HepG2 (cell line): Measurements from ENCODE around the gene NOXA1.

Experiments
- DMAP1 ChIP-seq: IDR thresholded peaks from 2 replicates; pipeline ENCODE4 v1.6.1; 2016
- FOXA3 ChIP-seq: IDR thresholded peaks from 2 replicates; pipeline ENCODE4 v1.6.1; 2016; ENCODE audit warnings: missing genetic modification reagents, missing compliant biosample characterization
- HOXA3 ChIP-seq: sonication (generic); formaldehyde crosslinking; IDR thresholded peaks from 2 replicates; pipeline ENCODE4 v1.5.0; 2020; ENCODE audit warnings: missing genetic modification reagents
- POLR2AphosphoS5 ChIP-seq: IDR thresholded peaks from 2 replicates; pipeline ENCODE4 v1.6.1; 2012; ENCODE audit warnings: low read depth, low read length
- SAP130 ChIP-seq: IDR thresholded peaks from 2 replicates; pipeline ENCODE4 v1.6.1; 2016; ENCODE audit warnings: low read depth
- SP1 ChIP-seq, 2 experiments: fragments of 450-650 bp in 1 of 2; sonication (generic) in 1 of 2; formaldehyde crosslinking in 1 of 2; IDR thresholded peaks; 2 replicates each; pipeline versions ENCODE4 v1.4.0 to v1.6.1; 2016 to 2020; ENCODE audit warnings: missing genetic modification reagents in 1 of 2
- YY1 ChIP-seq: IDR thresholded peaks from 2 replicates; pipeline ENCODE4 v1.6.1; 2011; ENCODE audit warnings: low read length, low read depth, moderate library complexity, mild to moderate bottlenecking; ENCODE audit not compliant: insufficient read depth, insufficient replicate concordance
- ZNF234 ChIP-seq: sonication (generic); formaldehyde crosslinking; conservative IDR thresholded peaks from 2 replicates; pipeline ENCODE4 v1.5.1; 2020; ENCODE audit warnings: mild to moderate bottlenecking, missing genetic modification reagents
- TF ChIP-seq, protein P1 (sequence below): sonication (generic); formaldehyde crosslinking; IDR thresholded peaks from 2 replicates; pipeline ENCODE4 v1.4.0; 2020; ENCODE audit warnings: missing genetic modification reagents, borderline replicate concordance

- no peak for TF ChIP-seq ZNF234 (CRISPR knock-in tag)
- TF ChIP-seq YY1: no peak
- TF ChIP-seq SAP130 (CRISPR knock-in tag): no peak
- TF ChIP-seq POLR2AphosphoS5: no peak
- TF ChIP-seq HOXA3 (CRISPR knock-in tag): no peak
- no peak for TF ChIP-seq FOXA3 (CRISPR knock-in tag)
- no peak for TF ChIP-seq SP1 (IDR thresholded peaks at IDR 0.05)
- TF ChIP-seq SP1 (CRISPR knock-in tag; IDR thresholded peaks at IDR 0.05): no peak
- TF ChIP-seq, protein P1, sequence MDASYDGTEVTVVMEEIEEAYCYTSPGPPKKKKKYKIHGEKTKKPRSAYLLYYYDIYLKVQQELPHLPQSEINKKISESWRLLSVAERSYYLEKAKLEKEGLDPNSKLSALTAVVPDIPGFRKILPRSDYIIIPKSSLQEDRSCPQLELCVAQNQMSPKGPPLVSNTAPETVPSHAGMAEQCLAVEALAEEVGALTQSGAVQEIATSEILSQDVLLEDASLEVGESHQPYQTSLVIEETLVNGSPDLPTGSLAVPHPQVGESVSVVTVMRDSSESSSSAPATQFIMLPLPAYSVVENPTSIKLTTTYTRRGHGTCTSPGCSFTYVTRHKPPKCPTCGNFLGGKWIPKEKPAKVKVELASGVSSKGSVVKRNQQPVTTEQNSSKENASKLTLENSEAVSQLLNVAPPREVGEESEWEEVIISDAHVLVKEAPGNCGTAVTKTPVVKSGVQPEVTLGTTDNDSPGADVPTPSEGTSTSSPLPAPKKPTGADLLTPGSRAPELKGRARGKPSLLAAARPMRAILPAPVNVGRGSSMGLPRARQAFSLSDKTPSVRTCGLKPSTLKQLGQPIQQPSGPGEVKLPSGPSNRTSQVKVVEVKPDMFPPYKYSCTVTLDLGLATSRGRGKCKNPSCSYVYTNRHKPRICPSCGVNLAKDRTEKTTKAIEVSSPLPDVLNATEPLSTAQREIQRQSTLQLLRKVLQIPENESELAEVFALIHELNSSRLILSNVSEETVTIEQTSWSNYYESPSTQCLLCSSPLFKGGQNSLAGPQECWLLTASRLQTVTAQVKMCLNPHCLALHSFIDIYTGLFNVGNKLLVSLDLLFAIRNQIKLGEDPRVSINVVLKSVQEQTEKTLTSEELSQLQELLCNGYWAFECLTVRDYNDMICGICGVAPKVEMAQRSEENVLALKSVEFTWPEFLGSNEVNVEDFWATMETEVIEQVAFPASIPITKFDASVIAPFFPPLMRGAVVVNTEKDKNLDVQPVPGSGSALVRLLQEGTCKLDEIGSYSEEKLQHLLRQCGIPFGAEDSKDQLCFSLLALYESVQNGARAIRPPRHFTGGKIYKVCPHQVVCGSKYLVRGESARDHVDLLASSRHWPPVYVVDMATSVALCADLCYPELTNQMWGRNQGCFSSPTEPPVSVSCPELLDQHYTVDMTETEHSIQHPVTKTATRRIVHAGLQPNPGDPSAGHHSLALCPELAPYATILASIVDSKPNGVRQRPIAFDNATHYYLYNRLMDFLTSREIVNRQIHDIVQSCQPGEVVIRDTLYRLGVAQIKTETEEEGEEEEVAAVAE (CRISPR knock-in tag): no peak
- no peak for TF ChIP-seq DMAP1 (CRISPR knock-in tag)
These were observed 35.9 kb upstream of the NOXA1 start for GRCh38 chr9:137387114-137387890.
